Adrenal gland (tissue), 12 donors: ENCODE data around the gene PFAS. TPM values are rescaled to one million over a fixed set of nuclear protein-coding genes. Genes with fewer than 3 reads are reported as not detected.

Experiments
- DNase-seq, 7 donors: peaks; one replicate each; pipeline ENCODE4 v3.0.0-alpha.2; 2019 to 2020
- H3K27ac ChIP-seq, 5 donors: fragments of 200-600 bp; sonication (generic) in 4 of 5; 1 replicate in 3 of 5; 2 replicates in 2 of 5; pipeline versions ENCODE4 v1.5.1 to v1.8.0; 2016 to 2020; ENCODE audit warnings: mild to moderate bottlenecking in 1 of 5
- H3K27me3 ChIP-seq: fragments of 200-600 bp; 2 replicates; pipeline ENCODE4 v1.8.0; 2021
- H3K36me3 ChIP-seq, 2 donors: fragments of 200-600 bp; replicated peaks in 1 of 2; 1 replicate in 1 of 2; 2 replicates in 1 of 2; pipeline versions ENCODE4 v1.5.1 to v1.8.0; 2018 to 2022
- H3K4me1 ChIP-seq, 2 donors: fragments of 200-600 bp; replicated peaks in 1 of 2; 1 replicate in 1 of 2; 2 replicates in 1 of 2; pipeline versions ENCODE4 v1.5.1 to v1.8.0; 2018 to 2021
- H3K4me3 ChIP-seq, 4 donors: fragments of 200-600 bp; sonication (generic) in 3 of 4; one replicate each; pipeline ENCODE4 v1.5.1; 2016 to 2018
- H3K9me3 ChIP-seq, 3 donors: fragments of 200-600 bp; sonication (generic) in 1 of 3; replicated peaks in 1 of 3; 1 replicate in 2 of 3; 2 replicates in 1 of 3; pipeline versions ENCODE4 v1.5.1 to v1.8.0; 2016 to 2021
- POLR2A ChIP-seq, 2 donors: fragments of 450-650 bp; IDR thresholded peaks; one replicate each; pipeline ENCODE4 v1.6.1; 2017; ENCODE audit warnings: antibody characterized with exemption in 2 of 2, mild to moderate bottlenecking in 2 of 2, moderate library complexity in 1 of 2
- whole genome bisulfite sequencing, 4 donors: extraction: QIAGEN DNeasy Blood & Tissue Kit in 2 of 4; methylation state at CpG; one replicate each; pipeline versions ENCODE4 v1.1.5 to v1.1.7; 2013 to 2017; 5-methylcytosine and 5-hydroxymethylcytosine counted together
- intact Hi-C, 2 donors: fragments of 100-400 bp; cut with DNase I; formaldehyde crosslinking; loops; one replicate each; pipeline versions ENCODE4 v1.14.1 to v1.15.0; 2022 to 2023
- polyA plus RNA-seq, 3 donors: library from polyadenylated mRNA; stranded (reverse); fragments of 200-250 nt in 2 of 3; fragments of 350-450 nt in 1 of 3; fragmentation: Illumina TruSeq in 1 of 3; extraction: RNeasy Lipid Tissue Mini Kit (QIAGEN cat#74804) in 1 of 3; gene quantifications; one replicate each; pipeline ENCODE4 v1.2.3, GENCODE V29; 2013 to 2014
- total RNA-seq, 9 donors: library from RNA; depleted of rRNA in 4 of 9; stranded (reverse); fragments of >200 nt in 4 of 9; fragments of 120-200 nt in 1 of 9; fragmentation: NEBNext Ultra II Directional in 1 of 9; extraction: Animal tissue kit (Norgen Biotek cat#: 25700) in 1 of 9; gene quantifications; one replicate each; pipeline versions ENCODE4 v1.1.0 to v1.2.4, GENCODE V29; 2013 to 2023
- TF ChIP-seq, protein P1 (sequence below), 6 experiments: fragments of 450-650 bp in 4 of 6; fragments of 200-600 bp in 2 of 6; sonication (generic) in 1 of 6; IDR thresholded peaks; 1 replicate in 5 of 6; 2 replicates in 1 of 6; pipeline versions ENCODE4 v1.5.1 to v1.8.0; 2016 to 2021; ENCODE audit warnings: antibody characterized with exemption in 6 of 6, mild to moderate bottlenecking in 2 of 6, moderate library complexity in 1 of 6
- donor health status: healthy with polysubstance abuse.
- donor health status: Bipolar disorder and iron deficiency.
- donor health status: DM: yes; HTN: yes; CAD: no.
- donor health status: DM: no; HTN: no; CAD: no.
- donor health status: DM: no; HTN: no; CAD: no.
- donor health status: DM: yes; HTN: yes; CAD: no.

Gene PFAS
- total and polyA plus RNA-seq, 12 donors = 9.7 to 53.6 (median 21.8) TPM

DNA sequence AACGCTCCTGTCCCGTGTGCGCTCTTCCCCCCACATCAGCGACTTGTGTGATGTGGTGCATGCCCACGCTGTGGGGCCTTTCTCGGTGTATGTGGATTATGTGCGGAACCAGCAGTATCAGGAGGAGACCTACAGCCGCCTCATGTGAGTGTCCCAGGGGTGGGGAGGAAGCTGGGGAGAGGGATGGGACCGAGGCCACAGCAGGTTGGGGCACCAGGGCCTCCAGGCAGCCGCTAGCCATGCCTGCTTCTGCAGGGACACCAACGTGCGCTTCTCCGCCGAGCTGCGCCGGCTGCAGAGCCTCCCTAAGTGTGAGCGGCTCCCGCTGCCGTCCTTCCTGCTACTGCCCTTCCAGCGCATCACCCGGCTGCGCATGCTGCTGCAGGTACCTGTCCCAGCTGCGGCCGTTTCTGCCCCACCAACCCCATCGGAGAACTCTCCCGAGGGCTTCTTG, 66.7 kb downstream of the PFAS start:
- Histone ChIP-seq H3K9me3 (no peaks in the 10 kb centered on the region), H3K4me1 (no peaks in the 10 kb centered on the region), H3K27me3 (peaks cover 30% of the 10 kb centered on the region), H3K36me3 (no peaks in the 10 kb centered on the region), H3K4me3 (no peak overlapping the region), H3K27ac (no peak overlapping the region)
- no peak for DNase-seq
- no peak for TF ChIP-seq POLR2A (IDR thresholded peaks at IDR 0.05)
- TF ChIP-seq, protein P1, sequence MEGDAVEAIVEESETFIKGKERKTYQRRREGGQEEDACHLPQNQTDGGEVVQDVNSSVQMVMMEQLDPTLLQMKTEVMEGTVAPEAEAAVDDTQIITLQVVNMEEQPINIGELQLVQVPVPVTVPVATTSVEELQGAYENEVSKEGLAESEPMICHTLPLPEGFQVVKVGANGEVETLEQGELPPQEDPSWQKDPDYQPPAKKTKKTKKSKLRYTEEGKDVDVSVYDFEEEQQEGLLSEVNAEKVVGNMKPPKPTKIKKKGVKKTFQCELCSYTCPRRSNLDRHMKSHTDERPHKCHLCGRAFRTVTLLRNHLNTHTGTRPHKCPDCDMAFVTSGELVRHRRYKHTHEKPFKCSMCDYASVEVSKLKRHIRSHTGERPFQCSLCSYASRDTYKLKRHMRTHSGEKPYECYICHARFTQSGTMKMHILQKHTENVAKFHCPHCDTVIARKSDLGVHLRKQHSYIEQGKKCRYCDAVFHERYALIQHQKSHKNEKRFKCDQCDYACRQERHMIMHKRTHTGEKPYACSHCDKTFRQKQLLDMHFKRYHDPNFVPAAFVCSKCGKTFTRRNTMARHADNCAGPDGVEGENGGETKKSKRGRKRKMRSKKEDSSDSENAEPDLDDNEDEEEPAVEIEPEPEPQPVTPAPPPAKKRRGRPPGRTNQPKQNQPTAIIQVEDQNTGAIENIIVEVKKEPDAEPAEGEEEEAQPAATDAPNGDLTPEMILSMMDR (IDR thresholded peaks at IDR 0.05) = no peak
- WGBS, 4 donors = 46 to 61% (median 51%) methylated on average over 12 to 26 of the region's 26 CpGs
- intact Hi-C loops = loop anchor here in 1 of 2 donors (10.0 kb wide), 1 partner anchor 221 kb away; no protein-coding TSS in a partner anchor

DNA sequence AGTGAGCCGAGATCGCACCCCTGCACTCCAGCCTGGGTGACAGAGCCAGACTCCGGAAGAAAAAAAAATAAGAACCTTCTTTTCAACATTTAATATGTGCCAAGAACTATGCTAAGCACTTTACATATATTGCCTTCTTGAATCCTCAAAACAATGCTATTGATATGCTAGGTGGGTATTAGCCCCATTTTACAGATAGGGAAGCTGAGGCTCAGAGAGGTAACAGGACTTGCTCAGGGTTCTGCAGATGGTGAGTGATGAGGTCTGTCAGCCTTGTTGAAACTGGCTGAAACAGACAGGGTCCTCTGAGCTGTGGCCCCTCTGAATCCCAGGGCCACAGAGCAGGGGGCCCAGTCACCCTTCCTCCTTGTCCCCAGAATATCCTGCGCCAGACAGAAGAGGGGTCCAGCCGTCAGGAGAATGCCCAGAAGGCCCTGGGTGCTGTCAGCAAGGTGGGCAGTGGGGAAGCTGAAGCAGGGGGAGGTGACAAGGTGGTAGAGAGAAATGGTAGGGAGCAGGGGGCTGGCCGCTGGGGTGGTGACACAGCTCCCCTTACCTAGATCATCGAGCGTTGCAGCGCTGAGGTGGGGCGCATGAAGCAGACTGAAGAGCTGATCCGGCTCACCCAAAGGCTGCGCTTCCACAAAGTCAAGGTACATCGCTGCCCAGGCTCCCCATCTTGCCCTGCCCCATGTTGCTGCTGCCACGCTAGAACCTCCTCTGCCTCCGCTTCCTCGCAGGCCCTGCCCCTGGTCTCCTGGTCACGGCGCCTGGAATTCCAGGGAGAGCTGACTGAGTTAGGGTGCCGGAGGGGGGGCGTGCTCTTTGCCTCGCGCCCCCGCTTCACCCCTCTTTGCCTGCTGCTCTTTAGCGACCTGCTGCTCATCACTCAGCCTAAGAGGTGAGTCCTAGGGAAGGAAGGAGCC, 69.2 kb downstream of the PFAS start:
- no peak overlapping the region for H3K27ac ChIP-seq

More for the DNA sequence above, 69.2 kb downstream of the PFAS start:
- Histone ChIP-seq H3K27me3 (peaks cover 28% of the 10 kb centered on the region), H3K4me1 (no peaks in the 10 kb centered on the region), H3K36me3 (no peaks in the 10 kb centered on the region), H3K4me3 (no peak overlapping the region), H3K9me3 (no peaks in the 10 kb centered on the region)
- TF ChIP-seq POLR2A (IDR thresholded peaks at IDR 0.05) = no peak
- TF ChIP-seq, protein P1 (IDR thresholded peaks at IDR 0.05) = no peak
- WGBS, 4 donors = 74 to 79% (median 77%) methylated on average over 14 to 24 of the region's 24 CpGs
- intact Hi-C loops = loop anchor here in 1 of 2 donors (10.0 kb wide), 1 partner anchor 223 kb away; no protein-coding TSS in a partner anchor
- no peak for DNase-seq

Other genes starting within 250 kb of the PFAS start
- gene GUCY2D, start 246.7 kb upstream of the PFAS start, total RNA-seq = not detected
- gene GUCY2D, start 246.7 kb upstream of the PFAS start, polyA plus RNA-seq = not detected
- gene ALOX15B, start 210.2 kb upstream of the PFAS start, total RNA-seq = 1 to 10 TPM in 8 of 9 donors, not detected in 1; 2.0 to 9.8 (median 4.6) TPM
- 1 to 10 TPM; 1.1 to 5.8 (median 2.0) TPM for gene ALOX15B, start 210.2 kb upstream of the PFAS start, polyA plus RNA-seq
- gene ALOX12B, start 161.6 kb upstream of the PFAS start, total RNA-seq = not detected
- gene ALOX12B, start 161.6 kb upstream of the PFAS start, polyA plus RNA-seq = not detected
- not detected for gene ALOXE3, start 130.8 kb upstream of the PFAS start, total RNA-seq
- gene ALOXE3, start 130.8 kb upstream of the PFAS start, polyA plus RNA-seq = not detected
- gene HES7, start 125.2 kb upstream of the PFAS start, total RNA-seq = under 1 TPM in 3 of 9 donors, not detected in 6; 0.06 to 0.34 (median 0.29) TPM
- gene HES7, start 125.2 kb upstream of the PFAS start, polyA plus RNA-seq = 1 to 10 TPM in 1 of 3 donors, under 1 TPM in 1, not detected in 1; 0.32 to 1.0 TPM
- gene PER1, start 96.9 kb upstream of the PFAS start, total RNA-seq = 100 to 1,000 TPM in 5 of 9 donors, 10 to 100 TPM in 3, 1 to 10 TPM in 1; 9.9 to 295 (median 108) TPM
- gene PER1, start 96.9 kb upstream of the PFAS start, polyA plus RNA-seq = 100 to 1,000 TPM in 2 of 3 donors, 10 to 100 TPM in 1; 12.4 to 360 (median 161) TPM
- 100 to 1,000 TPM in 2 of 9 donors, 10 to 100 TPM in 7; 18.8 to 139 (median 39.1) TPM for gene VAMP2, start 86.3 kb upstream of the PFAS start, total RNA-seq
- gene VAMP2, start 86.3 kb upstream of the PFAS start, polyA plus RNA-seq = 100 to 1,000 TPM in 1 of 3 donors, 10 to 100 TPM in 2; 65.8 to 206 (median 81.2) TPM
- gene TMEM107, start 72.9 kb upstream of the PFAS start, total RNA-seq = 10 to 100 TPM in 8 of 9 donors, 1 to 10 TPM in 1; 6.2 to 33.6 (median 20.8) TPM
- gene TMEM107, start 72.9 kb upstream of the PFAS start, polyA plus RNA-seq = 10 to 100 TPM in 2 of 3 donors, 1 to 10 TPM in 1; 8.3 to 14.0 (median 11.9) TPM
- gene BORCS6, start 59.1 kb upstream of the PFAS start, total RNA-seq = 10 to 100 TPM; 10.5 to 29.7 (median 14.7) TPM
- gene BORCS6, start 59.1 kb upstream of the PFAS start, polyA plus RNA-seq = 1 to 10 TPM; 3.3 to 5.3 (median 5.0) TPM
- gene AURKB, start 38.7 kb upstream of the PFAS start, total RNA-seq = 10 to 100 TPM in 1 of 9 donors, 1 to 10 TPM in 8; 1.6 to 14.3 (median 2.2) TPM
- gene AURKB, start 38.7 kb upstream of the PFAS start, polyA plus RNA-seq = 1 to 10 TPM; 2.0 to 2.2 (median 2.2) TPM
- gene CTC1, start 1.2 kb upstream of the PFAS start, total RNA-seq = 10 to 100 TPM in 8 of 9 donors, 1 to 10 TPM in 1; 4.1 to 46.2 (median 21.9) TPM
- gene CTC1, start 1.2 kb upstream of the PFAS start, polyA plus RNA-seq = 10 to 100 TPM; 17.6 to 48.6 (median 18.7) TPM
- 10 to 100 TPM; 18.8 to 30.2 (median 25.1) TPM for gene RANGRF, start 39.4 kb downstream of the PFAS start, total RNA-seq
- 10 to 100 TPM; 24.5 to 46.9 (median 41.4) TPM for gene RANGRF, start 39.4 kb downstream of the PFAS start, polyA plus RNA-seq
- gene SLC25A35, start 46.1 kb downstream of the PFAS start, total RNA-seq = 10 to 100 TPM in 1 of 9 donors, 1 to 10 TPM in 8; 1.6 to 12.6 (median 3.4) TPM
- gene SLC25A35, start 46.1 kb downstream of the PFAS start, polyA plus RNA-seq = 10 to 100 TPM in 2 of 3 donors, 1 to 10 TPM in 1; 7.4 to 22.8 (median 12.2) TPM
- 10 to 100 TPM in 4 of 9 donors, 1 to 10 TPM in 5; 1.8 to 14.4 (median 8.5) TPM for gene ARHGEF15, start 61.0 kb downstream of the PFAS start, total RNA-seq
- 10 to 100 TPM in 2 of 3 donors, 1 to 10 TPM in 1; 4.8 to 68.0 (median 15.9) TPM for gene ARHGEF15, start 61.0 kb downstream of the PFAS start, polyA plus RNA-seq
- gene ODF4, start 90.6 kb downstream of the PFAS start, total RNA-seq = not detected
- not detected for gene ODF4, start 90.6 kb downstream of the PFAS start, polyA plus RNA-seq
- 1,000 to 10,000 TPM; 1,250 to 3,973 (median 2,001) TPM for gene RPL26, start 133.9 kb downstream of the PFAS start, total RNA-seq
- gene RPL26, start 133.9 kb downstream of the PFAS start, polyA plus RNA-seq = 1,000 to 10,000 TPM; 1,826 to 2,993 (median 1,941) TPM
- gene RNF222, start 148.5 kb downstream of the PFAS start, total RNA-seq = not detected
- gene RNF222, start 148.5 kb downstream of the PFAS start, polyA plus RNA-seq = not detected
- gene NDEL1, start 186.6 kb downstream of the PFAS start, total RNA-seq = 100 to 1,000 TPM in 1 of 9 donors, 10 to 100 TPM in 8; 21.9 to 265 (median 47.4) TPM
- 100 to 1,000 TPM in 1 of 3 donors, 10 to 100 TPM in 2; 27.0 to 108 (median 29.4) TPM for gene NDEL1, start 186.6 kb downstream of the PFAS start, polyA plus RNA-seq